HFFc6 (cell line): ENCODE measurements around the gene ZNF778. TPM values are rescaled to one million over a fixed set of nuclear protein-coding genes. Genes with fewer than 3 reads are reported as not detected.

ENCODE experiments used
- DNase-seq: peaks from one replicate; pipeline ENCODE4 v3.0.0-alpha.2; 2018
- H3K27ac Mint-ChIP-seq: 2 replicates; pipeline ENCODE4 v1.8.0; 2020; ENCODE audit warnings: mild to moderate bottlenecking, mixed read lengths
- H3K27me3 Mint-ChIP-seq: 2 replicates; pipeline ENCODE4 v1.8.0; 2021; ENCODE audit warnings: mild to moderate bottlenecking, moderate library complexity, mixed read lengths; ENCODE audit not compliant: insufficient read depth
- H3K36me3 Mint-ChIP-seq: 2 replicates; pipeline ENCODE4 v1.8.0; 2021; ENCODE audit warnings: low read depth, mixed read lengths
- H3K4me1 Mint-ChIP-seq: 2 replicates; pipeline ENCODE4 v1.8.0; 2020; ENCODE audit warnings: low read depth, mixed read lengths
- H3K4me3 Mint-ChIP-seq: 2 replicates; pipeline ENCODE4 v1.8.0; 2020; ENCODE audit warnings: mild to moderate bottlenecking, moderate library complexity, mixed read lengths
- H3K9me3 Mint-ChIP-seq: 2 replicates; pipeline ENCODE4 v1.8.0; 2020; ENCODE audit warnings: mild to moderate bottlenecking, mixed read lengths
- total RNA-seq, 6 experiments: library from RNA; stranded (reverse); fragmentation: NEBNext Ultra II Directional; extraction: Animal tissue kit (Norgen Biotek cat#: 25700); gene quantifications; 2 replicates in 1 of 6; 3 replicates in 5 of 6; pipeline ENCODE4 v1.2.3, GENCODE V29; 2021
- TF ChIP-seq, protein P1 (sequence below): fragments of 200-600 bp; sonication (generic); IDR thresholded peaks from 2 replicates; pipeline ENCODE4 v1.5.0; 2021; ENCODE audit warnings: antibody characterized with exemption, mild to moderate bottlenecking

The ZNF778 gene
- total RNA-seq, 6 experiments from 2014 or later = 6.8 to 8.1 (median 7.5) TPM

DNA sequence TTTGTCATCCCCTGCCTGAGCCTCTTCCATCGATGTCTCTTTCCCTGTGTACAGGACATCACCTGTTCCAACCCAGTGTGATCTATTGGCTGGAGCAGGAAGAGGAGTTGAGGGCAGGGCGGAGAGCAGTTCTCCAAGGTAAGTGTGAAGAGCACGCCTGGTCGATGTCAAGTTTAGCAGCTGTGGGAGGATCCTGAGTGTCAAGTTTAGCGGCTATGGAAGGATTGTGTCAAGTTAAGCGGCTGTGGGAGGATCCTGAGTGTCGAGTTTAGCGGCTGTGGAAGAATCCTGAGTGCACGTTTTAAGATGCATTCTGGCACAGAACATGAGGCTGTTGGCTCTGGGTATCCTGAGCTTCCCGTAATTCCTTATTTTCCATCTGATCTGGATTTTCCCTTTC is 7.2 kb downstream of the ZNF778 start:
- H3K27me3 Mint-ChIP-seq = peaks cover 2% of the 10 kb centered on the region; the same call in 1 of the 2 replicates
- no peak overlapping the region for H3K4me3 Mint-ChIP-seq
- TF ChIP-seq, protein P1, sequence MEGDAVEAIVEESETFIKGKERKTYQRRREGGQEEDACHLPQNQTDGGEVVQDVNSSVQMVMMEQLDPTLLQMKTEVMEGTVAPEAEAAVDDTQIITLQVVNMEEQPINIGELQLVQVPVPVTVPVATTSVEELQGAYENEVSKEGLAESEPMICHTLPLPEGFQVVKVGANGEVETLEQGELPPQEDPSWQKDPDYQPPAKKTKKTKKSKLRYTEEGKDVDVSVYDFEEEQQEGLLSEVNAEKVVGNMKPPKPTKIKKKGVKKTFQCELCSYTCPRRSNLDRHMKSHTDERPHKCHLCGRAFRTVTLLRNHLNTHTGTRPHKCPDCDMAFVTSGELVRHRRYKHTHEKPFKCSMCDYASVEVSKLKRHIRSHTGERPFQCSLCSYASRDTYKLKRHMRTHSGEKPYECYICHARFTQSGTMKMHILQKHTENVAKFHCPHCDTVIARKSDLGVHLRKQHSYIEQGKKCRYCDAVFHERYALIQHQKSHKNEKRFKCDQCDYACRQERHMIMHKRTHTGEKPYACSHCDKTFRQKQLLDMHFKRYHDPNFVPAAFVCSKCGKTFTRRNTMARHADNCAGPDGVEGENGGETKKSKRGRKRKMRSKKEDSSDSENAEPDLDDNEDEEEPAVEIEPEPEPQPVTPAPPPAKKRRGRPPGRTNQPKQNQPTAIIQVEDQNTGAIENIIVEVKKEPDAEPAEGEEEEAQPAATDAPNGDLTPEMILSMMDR = no peak
- H3K4me1 Mint-ChIP-seq = peaks cover under 1% of the 10 kb centered on the region; the same call in 1 of the 2 replicates
- peaks cover 84% of the 10 kb centered on the region for H3K36me3 Mint-ChIP-seq
- DNase-seq = no peak
- H3K27ac Mint-ChIP-seq = no peak overlapping the region
- H3K9me3 Mint-ChIP-seq = peaks cover 48% of the 10 kb centered on the region

DNA sequence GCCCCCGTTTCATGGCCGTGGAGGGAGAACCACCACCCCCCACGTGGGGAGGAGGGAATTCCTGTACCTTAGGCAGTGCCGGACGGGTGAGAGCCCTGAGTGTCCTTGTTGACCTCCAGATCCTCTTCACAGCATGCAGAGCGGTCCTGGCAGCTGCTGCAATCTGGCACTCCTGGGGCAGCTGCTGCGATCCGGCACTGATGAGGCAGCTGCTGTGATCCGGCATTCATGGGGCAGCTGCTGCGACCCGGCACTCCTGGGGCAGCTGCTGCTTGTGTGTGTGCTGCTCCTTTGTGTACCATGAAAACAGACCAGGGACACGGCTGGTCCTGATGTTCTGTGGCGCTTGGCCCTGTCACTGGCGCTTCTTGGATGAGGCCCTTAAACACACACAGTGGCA is 12.8 kb downstream of the ZNF778 start:
- no peaks in the 10 kb centered on the region for H3K4me1 Mint-ChIP-seq
- peaks cover 60% of the 10 kb centered on the region for H3K9me3 Mint-ChIP-seq
- peaks cover 89% of the 10 kb centered on the region for H3K36me3 Mint-ChIP-seq
- DNase-seq = no peak
- TF ChIP-seq, protein P1 = no peak
- no peaks in the 10 kb centered on the region for H3K27me3 Mint-ChIP-seq
- no peak overlapping the region for H3K4me3 Mint-ChIP-seq
- no peak overlapping the region for H3K27ac Mint-ChIP-seq

DNA sequence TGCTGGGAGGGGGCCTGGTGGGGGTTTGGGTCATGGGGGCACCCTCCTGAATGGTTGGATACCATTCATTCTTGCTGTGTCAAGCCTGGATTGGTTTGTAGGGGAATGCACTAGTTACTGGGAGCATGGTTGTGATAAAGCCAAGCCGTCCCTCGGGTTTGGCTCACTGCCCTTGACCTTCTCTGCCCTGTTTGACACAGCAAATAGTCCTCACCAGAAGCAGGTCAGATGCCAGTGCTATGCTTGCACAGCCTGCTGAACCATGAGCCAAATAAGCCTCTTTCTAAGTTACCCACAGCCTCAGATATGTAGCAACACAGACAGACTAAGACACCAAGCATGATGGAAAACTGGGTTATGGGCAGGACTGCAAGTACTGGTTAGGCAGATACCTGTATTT is 14.6 kb downstream of the ZNF778 start:
- H3K9me3 Mint-ChIP-seq = peaks cover 42% of the 10 kb centered on the region
- TF ChIP-seq, protein P1 = no peak
- H3K4me1 Mint-ChIP-seq = no peaks in the 10 kb centered on the region
- peaks cover 3% of the 10 kb centered on the region; the same call in 1 of the 2 replicates for H3K27me3 Mint-ChIP-seq
- H3K27ac Mint-ChIP-seq = no peak overlapping the region
- DNase-seq = no peak
- H3K36me3 Mint-ChIP-seq = peaks cover 74% of the 10 kb centered on the region
- no peak overlapping the region for H3K4me3 Mint-ChIP-seq

DNA sequence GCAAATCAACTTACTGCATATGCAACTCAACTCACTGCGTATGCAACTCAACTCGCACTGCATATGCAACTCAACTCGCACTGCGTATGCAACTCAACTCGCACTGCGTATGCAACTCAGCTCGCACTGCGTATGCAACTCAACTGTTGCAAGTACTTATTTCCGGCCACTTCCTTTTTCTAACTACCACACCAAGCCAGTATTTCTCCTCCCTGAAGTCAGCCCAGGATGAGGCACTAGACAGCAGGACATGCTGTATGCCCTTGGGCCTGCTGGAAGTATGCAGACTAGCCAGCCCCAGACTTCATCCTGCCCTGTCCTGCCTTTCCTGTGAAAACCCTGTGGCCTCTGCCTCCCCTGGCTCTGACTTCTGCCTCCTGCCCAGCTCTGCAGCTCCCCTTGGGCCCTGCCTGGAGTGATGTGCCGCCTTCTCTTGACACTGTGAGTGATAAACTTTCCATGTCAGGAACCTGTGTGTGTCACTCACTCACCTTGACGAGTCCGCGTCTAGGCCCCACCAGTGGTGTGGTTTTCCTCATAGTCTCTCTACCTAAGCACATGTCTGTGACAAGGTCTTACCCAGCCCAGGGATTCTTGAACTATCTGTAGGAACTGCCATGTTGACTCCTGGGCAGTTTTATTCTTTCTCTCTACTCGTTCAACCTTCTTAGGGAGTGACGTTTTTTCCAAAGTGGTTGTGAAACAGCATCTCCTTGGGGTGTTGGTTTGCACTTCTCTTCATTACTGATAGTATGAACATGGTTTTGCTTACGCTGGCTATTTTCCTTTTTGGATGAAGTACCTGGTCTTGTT is 16.4 kb downstream of the ZNF778 start:
- Mint-ChIP-seq H3K36me3 (peaks cover 57% of the 10 kb centered on the region), H3K9me3 (peaks cover 24% of the 10 kb centered on the region), H3K27ac (no peak overlapping the region), H3K4me3 (no peak overlapping the region), H3K27me3 (peaks cover 3% of the 10 kb centered on the region; the same call in 1 of the 2 replicates), H3K4me1 (no peaks in the 10 kb centered on the region)
- TF ChIP-seq, protein P1 = no peak
- no peak for DNase-seq

DNA sequence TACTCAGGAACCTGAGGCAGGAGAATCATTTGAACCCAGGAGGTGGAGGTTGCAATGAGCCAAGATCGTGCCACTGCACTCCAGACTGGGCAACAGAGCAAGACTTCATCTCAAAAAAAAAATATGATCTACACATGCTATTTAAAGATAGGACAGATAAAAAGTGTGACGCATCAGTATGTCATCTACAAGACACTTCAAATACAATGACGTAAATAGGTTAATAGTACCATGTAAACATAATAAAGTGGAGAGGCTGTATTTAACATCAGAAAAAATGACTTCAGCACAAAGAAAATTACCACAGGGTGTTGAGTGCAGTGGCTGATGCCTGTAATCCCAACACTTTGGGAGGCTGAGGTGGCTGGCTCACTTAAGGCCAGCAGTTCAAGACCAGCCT is 20.2 kb downstream of the ZNF778 start:
- peaks cover 3% of the 10 kb centered on the region for H3K27me3 Mint-ChIP-seq
- H3K4me3 Mint-ChIP-seq = no peak overlapping the region
- peaks cover 20% of the 10 kb centered on the region for H3K36me3 Mint-ChIP-seq
- no peaks in the 10 kb centered on the region for H3K4me1 Mint-ChIP-seq
- H3K27ac Mint-ChIP-seq = no peak overlapping the region
- DNase-seq = no peak
- peaks cover 5% of the 10 kb centered on the region; the same call in 1 of the 2 replicates for H3K9me3 Mint-ChIP-seq
- TF ChIP-seq, protein P1 = no peak
